Upper lobe of left lung (tissue), 4 donors: ENCODE results near the gene ABLIM2.

Source experiments
- EP300 ChIP-seq, 4 donors: sonication (generic); formaldehyde crosslinking; IDR thresholded peaks; one replicate each; pipeline ENCODE4 v1.5.1; 2017; ENCODE audit warnings: antibody characterized with exemption in 4 of 4, control low read depth in 2 of 4
- POLR2A ChIP-seq, 4 donors: fragments of 450-650 bp; IDR thresholded peaks; one replicate each; pipeline ENCODE4 v1.5.1; 2016 to 2017; ENCODE audit warnings: antibody characterized with exemption in 4 of 4, mild to moderate bottlenecking in 2 of 4

DNA sequence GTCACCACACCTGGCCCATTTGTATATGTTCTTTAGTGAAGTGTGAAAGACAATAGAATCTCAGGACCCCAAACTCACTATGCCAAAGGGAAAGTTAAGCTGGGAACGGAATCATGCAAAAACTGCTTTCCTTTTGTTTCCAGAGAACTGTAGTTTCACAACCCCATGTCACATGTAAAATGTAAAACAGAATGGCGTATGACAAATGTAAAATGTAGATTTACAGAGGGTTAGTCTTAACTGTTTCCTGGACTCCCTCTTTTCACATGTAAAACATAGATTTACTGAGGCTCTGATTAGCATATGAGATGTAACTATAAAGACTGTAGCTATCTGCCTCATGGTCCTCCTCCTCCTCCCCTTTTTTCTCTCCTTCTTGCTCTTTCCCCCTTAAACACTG lies 66.3 kb downstream of the ABLIM2 start:
- TF ChIP-seq EP300 (IDR thresholded peaks at IDR 0.05), result no peak
- TF ChIP-seq POLR2A (IDR thresholded peaks at IDR 0.05), result no peak
